Measurements from ENCODE around the gene ATP6V1C2. TPM values are rescaled to one million over a fixed set of nuclear protein-coding genes. Genes with fewer than 3 reads are reported as not detected.

Gene ATP6V1C2
- total RNA-seq, 4 donors from 2014 or later = 142 to 1,335 (median 496) TPM

GRCh38 chr2:10772201-10772867, 50.9 kb downstream of the ATP6V1C2 start:
- Histone ChIP-seq H3K4me3 (no peak overlapping the region), H3K4me1 (peaks cover 13% of the 10 kb centered on the region), H3K36me3 (no peaks in the 10 kb centered on the region), H3K9me3 (no peaks in the 10 kb centered on the region), H3K27me3 (no peaks in the 10 kb centered on the region), H3K27ac (no peak overlapping the region)
- 93% methylated on average over 7 of the region's 12 CpGs for WGBS
- DNase-seq (ENCODE audit: low spot score in 2 of 2) = peak in 1 of 2 donors; percentile 67
- TF ChIP-seq POLR2A (IDR thresholded peaks at IDR 0.05) (no peak), EP300 (IDR thresholded peaks at IDR 0.05) (no peak), CTCF (IDR thresholded peaks at IDR 0.05) (no peak), POLR2AphosphoS5 (IDR thresholded peaks at IDR 0.05) (no peak)

- Histone ChIP-seq H3K4me1 (peaks cover 13% of the 10 kb centered on the region), H3K4me3 (no peak overlapping the region), H3K36me3 (peaks cover 4% of the 10 kb centered on the region), H3K9me3 (no peaks in the 10 kb centered on the region), H3K27me3 (no peaks in the 10 kb centered on the region), H3K27ac (no peak overlapping the region)
- peak in 1 of 2 donors; percentile 54 for DNase-seq (ENCODE audit: low spot score in 2 of 2)
- 81% methylated on average over 13 of the region's 13 CpGs for WGBS
- no peak for TF ChIP-seq CTCF (IDR thresholded peaks at IDR 0.05)
- no peak for TF ChIP-seq EP300 (IDR thresholded peaks at IDR 0.05)
- no peak for TF ChIP-seq POLR2AphosphoS5 (IDR thresholded peaks at IDR 0.05)
- no peak for TF ChIP-seq POLR2A (IDR thresholded peaks at IDR 0.05)
Observed at GRCh38 chr2:10772868-10773215, 51.4 kb downstream of the ATP6V1C2 start.

GRCh38 chr2:10773821-10774341, 52.5 kb downstream of the ATP6V1C2 start:
- H3K4me1 ChIP-seq = peaks cover 13% of the 10 kb centered on the region
- no peaks in the 10 kb centered on the region for H3K27me3 ChIP-seq
- H3K4me3 ChIP-seq = no peak overlapping the region
- 37% methylated on average over 5 of the region's 8 CpGs for WGBS
- peaks cover 14% of the 10 kb centered on the region for H3K36me3 ChIP-seq
- H3K27ac ChIP-seq = no peak overlapping the region
- no peaks in the 10 kb centered on the region for H3K9me3 ChIP-seq
- DNase-seq (ENCODE audit: low spot score in 2 of 2) = no peak
- no peak for TF ChIP-seq POLR2AphosphoS5 (IDR thresholded peaks at IDR 0.05)
- TF ChIP-seq CTCF (IDR thresholded peaks at IDR 0.05) = no peak
- TF ChIP-seq EP300 (IDR thresholded peaks at IDR 0.05) = no peak
- no peak for TF ChIP-seq POLR2A (IDR thresholded peaks at IDR 0.05)

GRCh38 chr2:10774394-10774793, 53.0 kb downstream of the ATP6V1C2 start:
- Histone ChIP-seq H3K4me3 (no peak overlapping the region), H3K4me1 (peaks cover 13% of the 10 kb centered on the region), H3K9me3 (no peaks in the 10 kb centered on the region), H3K27me3 (no peaks in the 10 kb centered on the region), H3K36me3 (peaks cover 14% of the 10 kb centered on the region), H3K27ac (no peak overlapping the region)
- TF ChIP-seq EP300 (IDR thresholded peaks at IDR 0.05) = no peak
- no peak for TF ChIP-seq CTCF (IDR thresholded peaks at IDR 0.05)
- TF ChIP-seq POLR2A (IDR thresholded peaks at IDR 0.05) = no peak
- TF ChIP-seq POLR2AphosphoS5 (IDR thresholded peaks at IDR 0.05) = no peak
- 80% methylated on average over 1 of the region's 6 CpGs for WGBS
- no peak for DNase-seq (ENCODE audit: low spot score in 2 of 2)

- H3K27ac ChIP-seq = no peak overlapping the region
Observed at GRCh38 chr2:10775021-10775780, 53.8 kb downstream of the ATP6V1C2 start.

More at GRCh38 chr2:10775021-10775780, 53.8 kb downstream of the ATP6V1C2 start:
- Histone ChIP-seq H3K36me3 (peaks cover 20% of the 10 kb centered on the region), H3K4me1 (peaks cover 13% of the 10 kb centered on the region), H3K9me3 (no peaks in the 10 kb centered on the region), H3K4me3 (no peak overlapping the region), H3K27me3 (no peaks in the 10 kb centered on the region)
- WGBS = 64% methylated on average over 10 of the region's 23 CpGs
- TF ChIP-seq EP300 (IDR thresholded peaks at IDR 0.05) = no peak
- no peak for TF ChIP-seq POLR2A (IDR thresholded peaks at IDR 0.05)
- no peak for TF ChIP-seq CTCF (IDR thresholded peaks at IDR 0.05)
- TF ChIP-seq POLR2AphosphoS5 (IDR thresholded peaks at IDR 0.05) = no peak
- DNase-seq (ENCODE audit: low spot score in 2 of 2) = no peak
